WTC11 (cell line): Measurements from ENCODE around the gene PGP. TPM values are rescaled to one million over a fixed set of nuclear protein-coding genes. Genes with fewer than 3 reads are reported as not detected.

Source experiments
- ATAC-seq: fragments of 200-7000 bp; cut with Tn5 transposase; 2 replicates; pipeline ENCODE4 v1.10.0; 2021; ENCODE audit warnings: mild to moderate bottlenecking, moderate library complexity
- CTCF ChIA-PET: fragments of 300-600 bp; sonication (Branson Sonifier 250); formaldehyde crosslinking; loops from one replicate; lab custom pipeline; 2021; ENCODE audit warnings: antibody characterized with exemption; lab: Charles Lee
- POLR2A ChIA-PET: fragments of 350-600 bp; sonication (Branson Sonifier 250); formaldehyde crosslinking; loops from one replicate; lab custom pipeline; 2021; ENCODE audit warnings: antibody characterized with exemption; lab: Charles Lee
- DNase-seq: peaks from one replicate; pipeline ENCODE4 v3.0.0; 2021; ENCODE audit warnings: low spot score
- H3K27ac Mint-ChIP-seq: 2 replicates; pipeline ENCODE4 v1.8.0; 2021; ENCODE audit warnings: mixed read lengths
- H3K27me3 Mint-ChIP-seq: 2 replicates; pipeline ENCODE4 v1.8.0; 2021; ENCODE audit warnings: low read depth, mild to moderate bottlenecking, moderate library complexity, mixed read lengths
- H3K36me3 Mint-ChIP-seq: 2 replicates; pipeline ENCODE4 v1.8.0; 2021; ENCODE audit warnings: mixed read lengths
- H3K4me1 Mint-ChIP-seq: 2 replicates; pipeline ENCODE4 v1.8.0; 2022; ENCODE audit warnings: mixed read lengths
- H3K4me3 Mint-ChIP-seq: 2 replicates; pipeline ENCODE4 v1.8.0; 2021; ENCODE audit warnings: mild to moderate bottlenecking, moderate library complexity, mixed read lengths
- H3K9me3 Mint-ChIP-seq: 2 replicates; pipeline ENCODE4 v1.8.0; 2021; ENCODE audit warnings: mixed read lengths
- CBFB ChIP-seq: sonication (generic); formaldehyde crosslinking; IDR thresholded peaks from 2 replicates; pipeline ENCODE4 v1.8.1; 2022; ENCODE audit warnings: mild to moderate bottlenecking, low read depth, missing genetic modification reagents
- FOXJ3 ChIP-seq: sonication (generic); formaldehyde crosslinking; IDR thresholded peaks from 2 replicates; pipeline ENCODE4 v1.9.0; 2021; ENCODE audit warnings: missing genetic modification reagents, mild to moderate bottlenecking, borderline replicate concordance
- JAZF1 ChIP-seq: fragments of 250-450 bp; sonication (Bioruptor Pico); IDR thresholded peaks from 2 replicates; pipeline ENCODE4 v1.9.0; 2021; ENCODE audit warnings: moderate library complexity, mild to moderate bottlenecking, inconsistent platforms
- KAT7 ChIP-seq: sonication (generic); formaldehyde crosslinking; IDR thresholded peaks from 2 replicates; pipeline ENCODE4 v1.8.1; 2023; ENCODE audit warnings: missing genetic modification reagents, mild to moderate bottlenecking, borderline replicate concordance
- MYBL2 ChIP-seq: sonication (generic); formaldehyde crosslinking; IDR thresholded peaks from 2 replicates; pipeline ENCODE4 v1.8.1; 2023; ENCODE audit warnings: mild to moderate bottlenecking, moderate library complexity, missing genetic modification reagents
- NR1H2 ChIP-seq: sonication (generic); formaldehyde crosslinking; IDR thresholded peaks from 2 replicates; pipeline ENCODE4 v1.9.0; 2021; ENCODE audit warnings: mild to moderate bottlenecking, moderate library complexity, missing genetic modification reagents
- NR2C2 ChIP-seq: sonication (generic); formaldehyde crosslinking; IDR thresholded peaks from 2 replicates; pipeline ENCODE4 v1.8.0; 2022; ENCODE audit warnings: mild to moderate bottlenecking, missing genetic modification reagents
- NR3C1 ChIP-seq: sonication (generic); formaldehyde crosslinking; conservative IDR thresholded peaks from 2 replicates; pipeline ENCODE4 v1.8.1; 2023; ENCODE audit warnings: low read depth, mild to moderate bottlenecking, missing genetic modification reagents
- OVOL2 ChIP-seq: fragments of 250-450 bp; sonication (Bioruptor Pico); IDR thresholded peaks from 2 replicates; pipeline ENCODE4 v1.9.0; 2021; ENCODE audit warnings: mild to moderate bottlenecking, borderline replicate concordance
- RELA ChIP-seq: sonication (generic); formaldehyde crosslinking; IDR thresholded peaks from 2 replicates; pipeline ENCODE4 v1.8.1; 2022; ENCODE audit warnings: missing genetic modification reagents, mild to moderate bottlenecking, borderline replicate concordance
- TCF7 ChIP-seq: sonication (generic); formaldehyde crosslinking; IDR thresholded peaks from 2 replicates; pipeline ENCODE4 v1.8.0; 2022; ENCODE audit warnings: mild to moderate bottlenecking, low read depth, missing genetic modification reagents, moderate library complexity
- TEAD1 ChIP-seq: sonication (generic); formaldehyde crosslinking; IDR thresholded peaks from 2 replicates; pipeline ENCODE4 v1.8.0; 2022; ENCODE audit warnings: mild to moderate bottlenecking, missing genetic modification reagents
- TP53 ChIP-seq: sonication (generic); formaldehyde crosslinking; IDR thresholded peaks from 2 replicates; pipeline ENCODE4 v1.8.1; 2023; ENCODE audit warnings: mild to moderate bottlenecking, missing genetic modification reagents
- ZNF121 ChIP-seq: sonication (generic); formaldehyde crosslinking; IDR thresholded peaks from 2 replicates; pipeline ENCODE4 v1.8.0; 2023; ENCODE audit warnings: missing genetic modification reagents
- ZNF232 ChIP-seq: sonication (generic); formaldehyde crosslinking; IDR thresholded peaks from 2 replicates; pipeline ENCODE4 v1.8.0; 2022; ENCODE audit warnings: mild to moderate bottlenecking, missing genetic modification reagents
- ZNF671 ChIP-seq: fragments of 250-450 bp; sonication (Bioruptor Pico); IDR thresholded peaks from 2 replicates; pipeline ENCODE4 v1.8.0; 2021; ENCODE audit warnings: mild to moderate bottlenecking
- total RNA-seq: library from RNA; stranded (reverse); gene quantifications from 3 replicates; pipeline ENCODE4 v1.2.3, GENCODE V29; 2021
- TF ChIP-seq, protein P1 (sequence below): sonication (generic); formaldehyde crosslinking; conservative IDR thresholded peaks from 2 replicates; pipeline ENCODE4 v1.8.1; 2022; ENCODE audit warnings: mild to moderate bottlenecking, missing genetic modification reagents
- TF ChIP-seq, protein P2 (sequence below): sonication (generic); formaldehyde crosslinking; IDR thresholded peaks from 2 replicates; pipeline ENCODE4 v1.8.1; 2022; ENCODE audit warnings: missing genetic modification reagents, borderline replicate concordance
- TF ChIP-seq, protein P3 (sequence below): sonication (generic); formaldehyde crosslinking; IDR thresholded peaks from 2 replicates; pipeline ENCODE4 v1.8.0; 2022; ENCODE audit warnings: mild to moderate bottlenecking, missing genetic modification reagents
- TF ChIP-seq, protein P4 (sequence below): fragments of 250-450 bp; sonication (Bioruptor Pico); IDR thresholded peaks from 2 replicates; pipeline ENCODE4 v1.8.0; 2021; ENCODE audit warnings: mild to moderate bottlenecking
- TF ChIP-seq, protein P5 (sequence below): sonication (generic); formaldehyde crosslinking; IDR thresholded peaks from 2 replicates; pipeline ENCODE4 v1.8.1; 2023; ENCODE audit warnings: mild to moderate bottlenecking, missing genetic modification reagents, moderate library complexity
- TF ChIP-seq, protein P6 (sequence below): sonication (generic); formaldehyde crosslinking; IDR thresholded peaks from 2 replicates; pipeline ENCODE4 v1.8.0; 2022; ENCODE audit warnings: mild to moderate bottlenecking, missing genetic modification reagents
- TF ChIP-seq, protein P7 (sequence below): sonication (generic); formaldehyde crosslinking; IDR thresholded peaks from 2 replicates; pipeline ENCODE4 v1.8.0; 2022; ENCODE audit warnings: mild to moderate bottlenecking, missing genetic modification reagents
- TF ChIP-seq, protein P8 (sequence below): sonication (generic); formaldehyde crosslinking; IDR thresholded peaks from 2 replicates; pipeline ENCODE4 v1.8.1; 2023; ENCODE audit warnings: mild to moderate bottlenecking, missing genetic modification reagents

The PGP gene
- total RNA-seq, 1 experiment from 2014 or later: 39.5 TPM

DNA sequence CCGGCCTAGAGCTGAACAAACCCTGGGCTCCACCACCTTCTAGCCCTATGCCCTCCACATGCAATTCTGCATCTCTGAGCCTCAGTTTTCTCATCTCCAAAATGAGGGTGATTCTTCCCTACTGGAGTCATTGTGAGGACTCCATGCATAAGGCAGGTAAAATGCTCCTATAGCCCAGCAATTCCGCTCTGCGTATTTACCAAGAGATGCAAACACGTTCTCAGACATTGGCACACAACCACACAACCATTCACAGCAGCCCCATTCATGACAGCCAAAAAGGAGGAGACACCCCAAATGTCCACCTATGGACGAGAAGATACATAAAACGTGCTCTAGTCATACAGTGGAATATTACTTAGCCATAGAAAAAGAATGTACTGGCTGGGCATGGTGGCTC lies 14.3 kb downstream of the PGP start:
- Mint-ChIP-seq H3K4me1 (peaks cover 5% of the 10 kb centered on the region), H3K36me3 (no peaks in the 10 kb centered on the region), H3K27ac (no peak overlapping the region), H3K9me3 (no peaks in the 10 kb centered on the region), H3K4me3 (no peak overlapping the region), H3K27me3 (peaks cover 56% of the 10 kb centered on the region)
- POLR2A ChIA-PET: interaction anchor here (1.1 kb wide), 1 partner anchor 10 kb away, joined by 4 read pairs; the partner anchor contains the start of gene BRICD5
- ATAC-seq (no peak), DNase-seq (no peak)
- TF ChIP-seq CBFB (CRISPR knock-in tag) (no peak), MYBL2 (CRISPR knock-in tag) (no peak), NR2C2 (CRISPR knock-in tag) (no peak), TP53 (CRISPR knock-in tag) (no peak), NR3C1 (CRISPR knock-in tag) (no peak), ZNF671 (no peak), OVOL2 (no peak), RELA (CRISPR knock-in tag) (no peak)
- TF ChIP-seq, protein P1, sequence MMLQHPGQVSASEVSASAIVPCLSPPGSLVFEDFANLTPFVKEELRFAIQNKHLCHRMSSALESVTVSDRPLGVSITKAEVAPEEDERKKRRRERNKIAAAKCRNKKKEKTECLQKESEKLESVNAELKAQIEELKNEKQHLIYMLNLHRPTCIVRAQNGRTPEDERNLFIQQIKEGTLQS (CRISPR knock-in tag): no peak
- TF ChIP-seq, protein P2, sequence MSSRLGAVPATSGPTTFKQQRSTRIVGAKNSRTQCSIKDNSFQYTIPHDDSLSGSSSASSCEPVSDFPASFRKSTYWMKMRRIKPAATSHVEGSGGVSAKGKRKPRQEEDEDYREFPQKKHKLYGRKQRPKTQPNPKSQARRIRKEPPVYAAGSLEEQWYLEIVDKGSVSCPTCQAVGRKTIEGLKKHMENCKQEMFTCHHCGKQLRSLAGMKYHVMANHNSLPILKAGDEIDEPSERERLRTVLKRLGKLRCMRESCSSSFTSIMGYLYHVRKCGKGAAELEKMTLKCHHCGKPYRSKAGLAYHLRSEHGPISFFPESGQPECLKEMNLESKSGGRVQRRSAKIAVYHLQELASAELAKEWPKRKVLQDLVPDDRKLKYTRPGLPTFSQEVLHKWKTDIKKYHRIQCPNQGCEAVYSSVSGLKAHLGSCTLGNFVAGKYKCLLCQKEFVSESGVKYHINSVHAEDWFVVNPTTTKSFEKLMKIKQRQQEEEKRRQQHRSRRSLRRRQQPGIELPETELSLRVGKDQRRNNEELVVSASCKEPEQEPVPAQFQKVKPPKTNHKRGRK (CRISPR knock-in tag): no peak
- TF ChIP-seq, protein P3, sequence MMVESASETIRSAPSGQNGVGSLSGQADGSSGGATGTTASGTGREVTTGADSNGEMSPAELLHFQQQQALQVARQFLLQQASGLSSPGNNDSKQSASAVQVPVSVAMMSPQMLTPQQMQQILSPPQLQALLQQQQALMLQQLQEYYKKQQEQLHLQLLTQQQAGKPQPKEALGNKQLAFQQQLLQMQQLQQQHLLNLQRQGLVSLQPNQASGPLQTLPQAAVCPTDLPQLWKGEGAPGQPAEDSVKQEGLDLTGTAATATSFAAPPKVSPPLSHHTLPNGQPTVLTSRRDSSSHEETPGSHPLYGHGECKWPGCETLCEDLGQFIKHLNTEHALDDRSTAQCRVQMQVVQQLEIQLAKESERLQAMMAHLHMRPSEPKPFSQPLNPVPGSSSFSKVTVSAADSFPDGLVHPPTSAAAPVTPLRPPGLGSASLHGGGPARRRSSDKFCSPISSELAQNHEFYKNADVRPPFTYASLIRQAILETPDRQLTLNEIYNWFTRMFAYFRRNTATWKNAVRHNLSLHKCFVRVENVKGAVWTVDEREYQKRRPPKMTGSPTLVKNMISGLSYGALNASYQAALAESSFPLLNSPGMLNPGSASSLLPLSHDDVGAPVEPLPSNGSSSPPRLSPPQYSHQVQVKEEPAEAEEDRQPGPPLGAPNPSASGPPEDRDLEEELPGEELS: no peak
- TF ChIP-seq, protein P4, sequence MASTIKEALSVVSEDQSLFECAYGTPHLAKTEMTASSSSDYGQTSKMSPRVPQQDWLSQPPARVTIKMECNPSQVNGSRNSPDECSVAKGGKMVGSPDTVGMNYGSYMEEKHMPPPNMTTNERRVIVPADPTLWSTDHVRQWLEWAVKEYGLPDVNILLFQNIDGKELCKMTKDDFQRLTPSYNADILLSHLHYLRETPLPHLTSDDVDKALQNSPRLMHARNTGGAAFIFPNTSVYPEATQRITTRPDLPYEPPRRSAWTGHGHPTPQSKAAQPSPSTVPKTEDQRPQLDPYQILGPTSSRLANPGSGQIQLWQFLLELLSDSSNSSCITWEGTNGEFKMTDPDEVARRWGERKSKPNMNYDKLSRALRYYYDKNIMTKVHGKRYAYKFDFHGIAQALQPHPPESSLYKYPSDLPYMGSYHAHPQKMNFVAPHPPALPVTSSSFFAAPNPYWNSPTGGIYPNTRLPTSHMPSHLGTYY (CRISPR knock-in tag): no peak
- CTCF ChIA-PET: interaction anchor here (0.9 kb wide), 1 partner anchor 15 kb away, joined by 3 read pairs; no protein-coding TSS in a partner anchor

DNA sequence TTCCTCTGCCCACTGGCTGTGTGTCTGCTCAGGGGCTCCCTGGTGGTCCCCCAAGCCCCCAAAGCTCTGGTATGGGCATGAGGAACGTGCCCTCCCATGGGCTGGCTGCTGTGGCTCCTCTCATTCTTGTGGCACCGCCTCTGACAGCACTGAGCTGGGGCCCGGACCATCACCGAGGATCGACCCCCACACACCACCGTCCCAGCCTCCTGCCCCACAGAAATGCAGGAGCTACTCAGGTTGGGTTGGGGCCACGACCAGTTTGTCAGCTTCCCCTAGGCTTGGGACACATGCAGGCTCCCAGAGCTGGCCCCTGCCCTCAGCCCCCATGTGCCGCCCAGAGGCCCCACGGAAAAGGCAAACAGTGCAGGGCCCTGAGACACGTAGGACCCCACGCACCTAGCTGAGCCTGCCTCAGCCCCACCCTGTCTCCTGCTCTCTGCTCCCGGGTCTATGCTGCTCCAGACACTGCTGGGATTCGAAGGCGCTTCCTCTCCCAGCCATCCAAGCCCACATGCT lies 15.0 kb downstream of the PGP start:
- POLR2A ChIA-PET: interaction anchor here (0.5 to 1.1 kb wide), 2 partner anchors 11 to 47 kb away, joined by 4 to 7 read pairs; partner anchors contain the start of gene BRICD5
- H3K27me3 Mint-ChIP-seq: peaks cover 56% of the 10 kb centered on the region
- CTCF ChIA-PET: interaction anchor here (0.9 kb wide), 1 partner anchor 15 kb away, joined by 3 read pairs; no protein-coding TSS in a partner anchor
- no peaks in the 10 kb centered on the region for H3K36me3 Mint-ChIP-seq
- ATAC-seq (no peak), DNase-seq (no peak)
- no peak overlapping the region for H3K27ac Mint-ChIP-seq
- no peak overlapping the region for H3K4me3 Mint-ChIP-seq
- peaks cover 8% of the 10 kb centered on the region for H3K4me1 Mint-ChIP-seq
- H3K9me3 Mint-ChIP-seq: no peaks in the 10 kb centered on the region
- no peak for TF ChIP-seq FOXJ3 (CRISPR knock-in tag)
- TF ChIP-seq, protein P4 (CRISPR knock-in tag): no peak
- no peak for TF ChIP-seq TEAD1 (CRISPR knock-in tag)
- no peak for TF ChIP-seq JAZF1 (CRISPR knock-in tag)
- TF ChIP-seq, protein P5, sequence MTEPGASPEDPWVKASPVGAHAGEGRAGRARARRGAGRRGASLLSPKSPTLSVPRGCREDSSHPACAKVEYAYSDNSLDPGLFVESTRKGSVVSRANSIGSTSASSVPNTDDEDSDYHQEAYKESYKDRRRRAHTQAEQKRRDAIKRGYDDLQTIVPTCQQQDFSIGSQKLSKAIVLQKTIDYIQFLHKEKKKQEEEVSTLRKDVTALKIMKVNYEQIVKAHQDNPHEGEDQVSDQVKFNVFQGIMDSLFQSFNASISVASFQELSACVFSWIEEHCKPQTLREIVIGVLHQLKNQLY (CRISPR knock-in tag): no peak
- no peak for TF ChIP-seq TCF7
- TF ChIP-seq ZNF232: no peak
- TF ChIP-seq NR1H2: no peak
- TF ChIP-seq ZNF121 (CRISPR knock-in tag): no peak
- TF ChIP-seq, protein P6, sequence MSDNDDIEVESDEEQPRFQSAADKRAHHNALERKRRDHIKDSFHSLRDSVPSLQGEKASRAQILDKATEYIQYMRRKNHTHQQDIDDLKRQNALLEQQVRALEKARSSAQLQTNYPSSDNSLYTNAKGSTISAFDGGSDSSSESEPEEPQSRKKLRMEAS (CRISPR knock-in tag): no peak
- no peak for TF ChIP-seq KAT7 (CRISPR knock-in tag)
- TF ChIP-seq, protein P7, sequence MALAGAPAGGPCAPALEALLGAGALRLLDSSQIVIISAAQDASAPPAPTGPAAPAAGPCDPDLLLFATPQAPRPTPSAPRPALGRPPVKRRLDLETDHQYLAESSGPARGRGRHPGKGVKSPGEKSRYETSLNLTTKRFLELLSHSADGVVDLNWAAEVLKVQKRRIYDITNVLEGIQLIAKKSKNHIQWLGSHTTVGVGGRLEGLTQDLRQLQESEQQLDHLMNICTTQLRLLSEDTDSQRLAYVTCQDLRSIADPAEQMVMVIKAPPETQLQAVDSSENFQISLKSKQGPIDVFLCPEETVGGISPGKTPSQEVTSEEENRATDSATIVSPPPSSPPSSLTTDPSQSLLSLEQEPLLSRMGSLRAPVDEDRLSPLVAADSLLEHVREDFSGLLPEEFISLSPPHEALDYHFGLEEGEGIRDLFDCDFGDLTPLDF: no peak
- TF ChIP-seq, protein P8, sequence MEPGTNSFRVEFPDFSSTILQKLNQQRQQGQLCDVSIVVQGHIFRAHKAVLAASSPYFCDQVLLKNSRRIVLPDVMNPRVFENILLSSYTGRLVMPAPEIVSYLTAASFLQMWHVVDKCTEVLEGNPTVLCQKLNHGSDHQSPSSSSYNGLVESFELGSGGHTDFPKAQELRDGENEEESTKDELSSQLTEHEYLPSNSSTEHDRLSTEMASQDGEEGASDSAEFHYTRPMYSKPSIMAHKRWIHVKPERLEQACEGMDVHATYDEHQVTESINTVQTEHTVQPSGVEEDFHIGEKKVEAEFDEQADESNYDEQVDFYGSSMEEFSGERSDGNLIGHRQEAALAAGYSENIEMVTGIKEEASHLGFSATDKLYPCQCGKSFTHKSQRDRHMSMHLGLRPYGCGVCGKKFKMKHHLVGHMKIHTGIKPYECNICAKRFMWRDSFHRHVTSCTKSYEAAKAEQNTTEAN (CRISPR knock-in tag): no peak
